Omental fat pad (tissue), 4 donors: Measurements from ENCODE around the gene PLAAT3. TPM values are rescaled to one million over a fixed set of nuclear protein-coding genes. Genes with fewer than 3 reads are reported as not detected.
"Not testable (repeated sequence)": the region's sequence is repeated elsewhere in the genome, so short reads cannot be mapped to it uniquely, and the experiment has no call there.

ENCODE experiments used
- ATAC-seq: fragments of 150-250 bp; one replicate; pipeline ENCODE4 v1.9.1; 2016; ENCODE audit warnings: mild to moderate bottlenecking, moderate library complexity; ENCODE audit not compliant: low FRiP score
- DNase-seq: peaks from one replicate; pipeline ENCODE4 v3.0.0-alpha.2; 2019; ENCODE audit warnings: low spot score
- total RNA-seq, 4 donors: library from RNA; depleted of rRNA; stranded (reverse); fragments of >200 nt; gene quantifications; one replicate each; pipeline ENCODE4 v1.1.0, GENCODE V29; 2016
- TF ChIP-seq, protein P1 (sequence below), 3 donors: fragments of 450-650 bp; IDR thresholded peaks; one replicate each; pipeline ENCODE4 v1.5.1; 2016 to 2017; ENCODE audit warnings: antibody characterized with exemption in 3 of 3, mild to moderate bottlenecking in 3 of 3, moderate library complexity in 2 of 3

The PLAAT3 gene
- total RNA-seq: 100 to 1,000 TPM; 125 to 616 (median 260) TPM

DNA sequence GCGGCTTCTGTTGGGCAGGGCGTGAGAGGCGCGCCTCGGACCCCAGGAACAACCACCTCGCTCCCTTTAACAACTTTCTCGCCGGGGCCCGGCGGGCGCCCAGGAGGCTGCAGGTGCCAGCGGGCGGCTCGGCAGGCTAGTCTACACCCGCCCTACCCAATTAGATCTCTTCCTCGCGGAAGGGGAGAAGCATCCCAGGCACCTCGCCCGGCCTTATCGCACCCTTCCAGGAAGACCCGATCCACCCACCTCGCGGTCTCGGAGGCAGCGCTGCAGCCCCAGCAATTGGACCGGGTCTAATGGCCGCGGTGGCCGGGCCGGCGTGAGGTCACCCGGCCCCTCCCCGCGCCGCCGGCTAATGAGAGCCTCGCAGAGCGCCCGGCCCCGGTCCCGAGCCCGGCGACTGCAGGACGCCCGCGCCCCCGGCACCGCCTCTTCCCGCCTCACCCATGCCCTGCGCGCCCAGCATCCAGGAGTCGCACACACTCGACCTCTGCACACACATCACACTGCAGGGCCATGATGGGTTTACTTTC is at the start of gene PLAAT3:
PLAAT3 (minus strand) TSS at position 298 of the 536 bp plus-strand sequence. CDS start 419 bp downstream, outside the sequence.
- peak; percentile 50 for DNase-seq
- TF ChIP-seq, protein P1, sequence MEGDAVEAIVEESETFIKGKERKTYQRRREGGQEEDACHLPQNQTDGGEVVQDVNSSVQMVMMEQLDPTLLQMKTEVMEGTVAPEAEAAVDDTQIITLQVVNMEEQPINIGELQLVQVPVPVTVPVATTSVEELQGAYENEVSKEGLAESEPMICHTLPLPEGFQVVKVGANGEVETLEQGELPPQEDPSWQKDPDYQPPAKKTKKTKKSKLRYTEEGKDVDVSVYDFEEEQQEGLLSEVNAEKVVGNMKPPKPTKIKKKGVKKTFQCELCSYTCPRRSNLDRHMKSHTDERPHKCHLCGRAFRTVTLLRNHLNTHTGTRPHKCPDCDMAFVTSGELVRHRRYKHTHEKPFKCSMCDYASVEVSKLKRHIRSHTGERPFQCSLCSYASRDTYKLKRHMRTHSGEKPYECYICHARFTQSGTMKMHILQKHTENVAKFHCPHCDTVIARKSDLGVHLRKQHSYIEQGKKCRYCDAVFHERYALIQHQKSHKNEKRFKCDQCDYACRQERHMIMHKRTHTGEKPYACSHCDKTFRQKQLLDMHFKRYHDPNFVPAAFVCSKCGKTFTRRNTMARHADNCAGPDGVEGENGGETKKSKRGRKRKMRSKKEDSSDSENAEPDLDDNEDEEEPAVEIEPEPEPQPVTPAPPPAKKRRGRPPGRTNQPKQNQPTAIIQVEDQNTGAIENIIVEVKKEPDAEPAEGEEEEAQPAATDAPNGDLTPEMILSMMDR (IDR thresholded peaks at IDR 0.05): no peak
- ATAC-seq: peak; percentile 92

DNA sequence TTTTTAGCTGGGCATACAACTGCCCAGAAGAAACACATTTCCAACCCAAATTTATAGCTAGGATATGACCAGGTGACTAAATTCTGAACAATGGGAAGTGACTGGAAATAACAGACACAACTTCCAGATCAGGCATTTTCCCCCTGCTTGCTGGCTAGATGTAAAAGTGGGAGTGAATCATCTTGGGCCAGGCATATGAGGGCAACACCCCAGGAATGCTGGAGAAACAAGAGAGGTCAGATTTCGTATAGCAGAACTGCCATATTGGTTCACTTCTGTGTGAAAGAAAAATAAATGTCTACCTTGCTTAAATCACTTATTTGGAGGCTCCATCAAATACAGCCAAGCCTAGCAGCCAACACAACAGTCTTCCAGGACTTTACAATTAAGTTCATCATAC is 49.6 kb upstream of the PLAAT3 start:
- ATAC-seq (no peak), DNase-seq (no peak)
- TF ChIP-seq, protein P1 (IDR thresholded peaks at IDR 0.05): no peak

DNA sequence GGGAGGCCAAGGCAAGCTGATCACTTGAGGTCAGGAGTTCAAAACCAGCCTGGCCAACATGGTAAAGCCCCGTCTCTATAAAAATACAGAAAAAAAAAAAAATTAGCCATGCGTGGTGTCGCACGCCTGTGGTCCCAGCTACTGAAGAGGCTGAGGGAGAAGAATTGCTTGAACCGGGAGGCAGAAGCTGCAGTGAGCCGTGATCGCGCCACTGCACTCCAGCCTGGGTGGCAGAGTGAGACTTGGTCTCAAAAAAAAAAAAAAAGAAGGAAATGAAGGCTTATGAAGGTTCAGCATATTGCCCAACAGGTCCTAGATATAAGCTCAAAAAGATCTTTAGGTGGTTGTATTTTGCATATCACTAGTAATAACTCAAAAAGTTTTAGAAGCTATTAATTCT is 46.7 kb upstream of the PLAAT3 start:
- DNase-seq (no peak), ATAC-seq (no peak)
- TF ChIP-seq, protein P1 (IDR thresholded peaks at IDR 0.05): no peak

DNA sequence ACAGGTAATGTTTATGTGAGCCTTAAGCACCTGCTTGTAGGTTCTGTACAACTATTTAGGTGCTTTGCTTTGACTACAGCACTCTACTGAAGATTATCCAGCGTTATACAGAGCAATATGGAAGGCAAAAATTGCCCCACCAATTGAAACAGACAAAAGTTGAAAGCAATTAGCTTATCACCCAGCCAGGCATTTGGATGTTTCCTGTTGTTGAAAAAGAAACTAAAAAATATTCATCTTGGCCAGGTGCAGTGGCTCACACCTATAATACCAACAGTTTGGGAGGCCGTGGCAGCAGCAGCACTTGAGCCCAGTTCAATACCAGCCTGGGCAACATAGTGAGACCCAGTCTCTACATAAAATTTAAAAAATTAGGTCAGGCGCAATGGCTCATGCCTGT is 38.4 kb upstream of the PLAAT3 start:
- no peak for DNase-seq

DNA sequence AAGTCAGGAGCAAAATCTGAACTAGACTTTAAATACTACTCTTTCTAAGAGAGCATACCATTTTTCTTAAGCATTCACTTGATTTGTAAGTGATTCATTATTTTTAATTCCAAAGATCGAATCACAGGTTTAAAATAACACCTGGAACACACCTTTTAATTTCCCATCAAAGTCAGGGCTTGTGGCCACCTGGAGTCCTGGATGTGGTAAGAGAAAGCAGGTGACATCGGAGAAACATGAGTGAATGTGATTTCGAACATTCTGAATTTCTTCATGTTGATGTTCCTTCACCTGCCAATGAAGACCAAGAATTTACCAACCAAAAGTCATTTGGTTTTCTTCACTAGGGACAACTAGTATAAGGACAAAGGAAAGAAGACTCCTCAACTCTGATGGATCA is 29.0 kb upstream of the PLAAT3 start:
- TF ChIP-seq, protein P1 (IDR thresholded peaks at IDR 0.05): no peak
- ATAC-seq (no peak), DNase-seq (no peak)

More for the DNA sequence above, 38.4 kb upstream of the PLAAT3 start:
- TF ChIP-seq, protein P1 (IDR thresholded peaks at IDR 0.05): no peak
- ATAC-seq: no peak

DNA sequence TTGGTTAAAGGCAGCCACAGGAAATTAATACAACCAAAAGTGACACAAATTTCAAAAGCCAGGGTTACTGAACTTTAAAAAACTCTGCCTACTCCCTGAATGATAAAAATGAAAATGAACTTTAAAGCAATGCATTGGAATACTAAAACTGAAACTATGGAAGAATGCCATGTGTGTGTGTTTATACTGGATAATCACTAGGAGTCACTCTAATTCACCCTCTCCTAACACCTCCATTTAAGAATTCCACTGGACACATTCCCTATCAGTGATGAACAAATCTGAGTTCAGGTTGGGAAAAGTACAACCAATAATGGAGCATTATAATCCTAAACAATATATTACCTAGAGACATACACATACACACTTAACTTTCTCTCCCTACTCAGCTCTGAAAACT is 27.5 kb upstream of the PLAAT3 start:
- DNase-seq (no peak), ATAC-seq (no peak)
- TF ChIP-seq, protein P1 (IDR thresholded peaks at IDR 0.05): no peak

DNA sequence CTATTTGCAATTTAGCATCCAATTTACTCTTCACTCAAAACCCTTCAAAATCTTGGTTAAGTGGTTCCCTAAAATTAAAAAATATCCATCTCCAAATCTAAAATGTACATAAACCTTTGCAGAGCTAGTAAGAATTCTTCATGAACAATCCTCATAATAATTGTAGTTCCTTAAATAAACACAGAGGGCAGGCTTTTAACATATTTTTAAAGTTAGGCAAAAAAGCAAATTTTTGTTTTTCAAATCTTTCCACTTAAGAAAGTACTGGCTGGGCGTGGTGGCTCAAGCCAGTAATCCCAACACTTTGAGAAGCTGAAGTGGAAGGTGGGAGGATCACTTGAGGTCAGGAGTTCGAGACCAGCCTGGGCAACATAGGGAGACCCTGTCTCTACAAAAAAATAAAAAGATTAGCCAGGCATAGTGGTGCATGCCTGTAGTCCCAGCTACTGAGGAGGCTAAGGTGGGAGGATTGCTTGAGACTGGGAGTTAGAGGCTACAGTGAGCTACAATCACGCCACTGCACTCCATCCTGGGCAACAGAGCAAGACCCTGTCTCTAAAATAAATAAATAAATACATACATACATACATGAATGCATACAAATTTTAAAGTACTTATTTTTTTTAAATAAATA is 25.1 kb upstream of the PLAAT3 start:
- TF ChIP-seq, protein P1 (IDR thresholded peaks at IDR 0.05): no peak
- DNase-seq: no peak
- no peak for ATAC-seq

DNA sequence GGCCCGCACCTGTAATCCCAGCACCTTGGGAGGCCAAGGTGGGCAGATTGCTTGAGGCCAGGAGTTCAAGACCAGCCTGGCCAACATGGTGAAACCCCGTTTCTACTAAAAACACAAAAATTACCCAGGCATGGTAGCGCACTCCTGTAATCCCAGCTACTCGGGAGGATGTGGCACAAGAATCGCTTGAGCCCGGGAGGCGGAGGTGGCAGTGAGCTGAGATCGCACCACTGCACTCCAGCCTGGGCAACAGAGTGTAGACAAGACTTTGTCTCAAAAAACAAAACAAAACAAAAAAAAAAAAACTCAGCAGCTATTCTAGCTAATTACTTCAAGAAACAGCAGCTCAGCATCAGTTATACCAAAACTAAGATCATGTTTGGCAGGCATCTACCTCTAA is 24.2 kb upstream of the PLAAT3 start:
- not testable (repeated sequence) for ATAC-seq, DNase-seq
